Omental fat pad (tissue), 4 donors: ENCODE data around the gene LMX1B. TPM values are rescaled to one million over a fixed set of nuclear protein-coding genes. Genes with fewer than 3 reads are reported as not detected.

Experiments used
- ATAC-seq: fragments of 150-250 bp; one replicate; pipeline ENCODE4 v1.9.1; 2016; ENCODE audit warnings: mild to moderate bottlenecking, moderate library complexity; ENCODE audit not compliant: low FRiP score
- DNase-seq: peaks from one replicate; pipeline ENCODE4 v3.0.0-alpha.2; 2019; ENCODE audit warnings: low spot score
- total RNA-seq, 4 donors: library from RNA; depleted of rRNA; stranded (reverse); fragments of >200 nt; gene quantifications; one replicate each; pipeline ENCODE4 v1.1.0, GENCODE V29; 2016
- TF ChIP-seq, protein P1 (sequence below), 3 donors: fragments of 450-650 bp; IDR thresholded peaks; one replicate each; pipeline ENCODE4 v1.5.1; 2016 to 2017; ENCODE audit warnings: antibody characterized with exemption in 3 of 3, mild to moderate bottlenecking in 3 of 3, moderate library complexity in 2 of 3

The LMX1B gene
- total RNA-seq, 4 donors from 2014 or later, result 0.09 to 1.1 (median 0.31) TPM; not detected in 1

DNA sequence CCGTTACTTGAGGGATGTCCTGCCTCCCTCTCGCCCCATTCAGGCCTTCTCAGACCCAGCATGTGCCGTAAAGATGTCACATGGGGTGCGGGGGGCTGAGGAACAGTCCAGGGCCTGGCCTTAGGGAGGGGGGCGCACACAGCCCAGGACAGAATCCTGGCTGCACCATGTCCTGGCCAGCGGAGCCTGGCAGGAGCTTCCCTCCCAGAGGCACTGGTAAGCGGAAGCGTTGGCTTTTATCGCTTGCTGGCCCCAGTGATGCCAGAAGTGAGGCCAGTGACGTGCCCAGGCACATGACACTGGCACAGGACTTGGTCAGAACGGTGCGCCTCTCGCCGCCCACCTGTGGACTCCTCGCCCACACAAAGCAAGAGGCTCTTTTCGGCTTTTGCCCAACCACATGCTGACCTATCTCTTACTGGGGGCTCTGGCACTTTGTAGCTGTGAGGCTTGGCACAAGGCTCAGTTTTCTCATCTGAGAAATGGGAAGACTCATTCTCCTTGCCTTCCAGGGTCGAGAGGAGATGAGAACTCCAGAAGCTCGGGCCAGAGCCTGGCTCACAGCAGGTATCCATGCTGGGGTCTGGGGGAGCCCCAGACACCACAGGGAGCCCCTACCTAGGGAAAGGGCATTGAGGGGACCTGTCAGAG lies 59.0 kb downstream of the LMX1B start:
- no peak for ATAC-seq
- TF ChIP-seq, protein P1, sequence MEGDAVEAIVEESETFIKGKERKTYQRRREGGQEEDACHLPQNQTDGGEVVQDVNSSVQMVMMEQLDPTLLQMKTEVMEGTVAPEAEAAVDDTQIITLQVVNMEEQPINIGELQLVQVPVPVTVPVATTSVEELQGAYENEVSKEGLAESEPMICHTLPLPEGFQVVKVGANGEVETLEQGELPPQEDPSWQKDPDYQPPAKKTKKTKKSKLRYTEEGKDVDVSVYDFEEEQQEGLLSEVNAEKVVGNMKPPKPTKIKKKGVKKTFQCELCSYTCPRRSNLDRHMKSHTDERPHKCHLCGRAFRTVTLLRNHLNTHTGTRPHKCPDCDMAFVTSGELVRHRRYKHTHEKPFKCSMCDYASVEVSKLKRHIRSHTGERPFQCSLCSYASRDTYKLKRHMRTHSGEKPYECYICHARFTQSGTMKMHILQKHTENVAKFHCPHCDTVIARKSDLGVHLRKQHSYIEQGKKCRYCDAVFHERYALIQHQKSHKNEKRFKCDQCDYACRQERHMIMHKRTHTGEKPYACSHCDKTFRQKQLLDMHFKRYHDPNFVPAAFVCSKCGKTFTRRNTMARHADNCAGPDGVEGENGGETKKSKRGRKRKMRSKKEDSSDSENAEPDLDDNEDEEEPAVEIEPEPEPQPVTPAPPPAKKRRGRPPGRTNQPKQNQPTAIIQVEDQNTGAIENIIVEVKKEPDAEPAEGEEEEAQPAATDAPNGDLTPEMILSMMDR (IDR thresholded peaks at IDR 0.05), result no peak
- no peak for DNase-seq

DNA sequence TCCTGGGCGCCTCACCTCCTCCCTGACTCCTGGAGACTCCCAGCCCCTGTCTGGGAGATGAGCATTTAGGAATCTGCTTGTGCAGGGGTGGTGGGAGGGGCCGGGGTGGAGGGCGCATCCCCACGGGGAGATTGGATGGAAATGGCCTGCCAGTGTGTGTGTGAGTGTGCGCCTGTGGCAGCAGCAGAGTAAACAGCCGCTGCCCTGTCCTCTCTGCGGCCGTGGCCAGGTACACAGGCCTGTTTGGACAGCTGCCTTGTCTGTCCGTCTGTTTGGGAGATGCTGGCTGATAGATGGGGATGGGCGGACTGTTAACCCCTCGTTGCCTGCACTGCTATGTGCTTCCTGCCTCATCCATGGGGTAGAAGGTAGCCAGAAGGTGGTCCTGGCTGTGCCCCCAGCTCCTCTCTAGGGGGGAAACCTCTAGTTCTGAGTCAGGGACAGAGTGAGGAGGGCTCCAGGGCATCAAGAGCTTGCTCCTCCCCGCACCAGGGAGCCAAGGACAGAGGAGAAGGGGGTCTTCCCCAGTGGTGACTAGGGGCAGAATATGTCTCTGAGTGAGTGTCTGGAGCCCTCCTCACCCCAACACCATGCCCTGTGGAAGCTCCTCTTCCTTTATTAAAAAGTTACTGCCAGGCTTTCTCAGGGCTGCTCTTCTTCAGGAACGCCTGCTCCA lies 60.1 kb downstream of the LMX1B start:
- TF ChIP-seq, protein P1 (IDR thresholded peaks at IDR 0.05), result no peak
- ATAC-seq (no peak), DNase-seq (no peak)

DNA sequence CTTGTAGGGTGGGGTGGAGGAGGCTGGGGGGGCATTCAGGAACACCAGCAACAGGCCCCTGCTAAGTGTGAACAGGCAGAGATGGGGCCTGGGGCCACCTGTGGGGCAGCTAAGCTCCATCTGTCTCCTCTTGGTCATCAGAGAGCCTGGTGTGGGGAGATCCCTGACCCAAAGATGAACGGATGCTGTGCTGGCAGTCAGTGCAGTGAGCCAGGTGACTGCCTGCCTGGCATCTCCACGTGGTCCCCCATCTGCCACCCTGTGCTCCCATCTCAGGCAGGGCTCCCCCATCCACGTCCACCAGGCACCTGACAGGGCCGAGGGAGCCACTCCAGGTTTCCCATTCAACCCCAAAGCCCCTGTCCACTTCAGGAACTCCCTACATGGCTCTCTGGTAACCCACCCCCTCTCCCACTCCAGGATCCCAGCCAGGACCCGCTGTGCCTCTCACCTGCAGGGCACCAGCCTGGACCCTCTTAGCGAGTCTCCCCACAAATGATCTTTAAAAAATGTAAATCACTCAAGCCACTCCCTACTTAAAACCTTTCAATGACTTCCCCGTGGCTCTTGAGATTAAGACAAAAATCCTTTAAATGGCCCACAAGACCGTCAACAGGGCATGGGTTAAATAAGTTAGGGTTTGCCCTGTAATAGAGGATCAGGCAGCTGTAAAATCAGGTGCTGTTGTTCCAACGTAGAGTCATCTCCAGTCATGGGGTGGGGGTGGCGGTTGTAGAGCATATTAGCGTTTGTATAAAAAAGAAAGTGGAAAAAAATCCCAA lies 60.8 kb downstream of the LMX1B start:
- TF ChIP-seq, protein P1 (IDR thresholded peaks at IDR 0.05), result no peak
- ATAC-seq (no peak), DNase-seq (no peak)

DNA sequence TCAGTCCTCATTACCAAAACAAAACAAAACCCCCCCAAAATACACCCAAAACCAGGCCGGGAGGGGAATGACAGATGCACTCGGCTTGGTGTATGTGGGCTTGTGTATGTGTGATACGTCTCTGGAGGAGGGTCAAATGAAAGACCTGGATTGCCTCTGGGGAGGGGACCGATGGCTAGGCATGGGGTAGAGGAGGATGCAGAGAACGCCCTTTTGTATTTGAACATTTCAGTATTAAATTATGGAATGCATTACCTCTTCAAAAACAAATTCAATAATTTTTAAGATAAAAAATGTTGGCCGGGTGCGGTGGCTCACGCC lies 61.4 kb downstream of the LMX1B start:
- DNase-seq (no peak), ATAC-seq (no peak)
- TF ChIP-seq, protein P1 (IDR thresholded peaks at IDR 0.05), result no peak

- DNase-seq (no peak), ATAC-seq (no peak)
- TF ChIP-seq, protein P1 (IDR thresholded peaks at IDR 0.05), result no peak
Observed at GRCh38 chr9:126676102-126676684, 62.5 kb downstream of the LMX1B start.

DNA sequence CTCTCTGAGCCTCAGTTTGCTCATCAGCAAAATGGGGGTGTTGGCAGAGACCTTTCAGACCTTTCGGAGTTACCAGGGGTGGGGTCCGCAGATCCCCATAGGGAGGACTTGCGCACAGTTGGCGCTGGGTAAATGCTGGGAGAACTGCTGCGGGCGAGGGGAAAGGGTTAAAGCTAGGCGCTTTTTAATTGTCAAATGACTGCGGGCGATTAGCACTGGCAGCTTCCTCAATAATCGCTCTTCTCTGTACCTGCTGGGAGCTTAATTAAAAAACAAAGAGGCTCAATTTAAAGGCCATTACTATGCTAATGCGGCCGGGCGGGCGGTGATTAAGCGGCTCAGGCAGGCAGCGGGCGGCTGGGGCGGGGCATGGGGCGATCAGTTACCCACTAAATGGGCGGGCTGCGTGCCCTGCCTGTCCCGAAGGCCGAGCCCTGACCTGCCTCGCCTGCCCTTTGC lies 63.0 kb downstream of the LMX1B start:
- TF ChIP-seq, protein P1 (IDR thresholded peaks at IDR 0.05), result no peak
- no peak for ATAC-seq
- DNase-seq, result no peak
